OCI-LY7 (cell line): ENCODE results near the gene CPOX.

Experiments
- EZH2phosphoT487 ChIP-seq: fragments of 200-600 bp; sonication (generic); IDR thresholded peaks from 2 replicates; pipeline ENCODE4 v1.6.1; 2018; ENCODE audit warnings: low read depth, borderline replicate concordance, mild to moderate bottlenecking, mixed run types, antibody characterized with exemption, low read length, moderate library complexity, mixed read lengths
- TF ChIP-seq, protein P1 (sequence below): fragments of 200-600 bp; sonication (generic); conservative IDR thresholded peaks from 2 replicates; pipeline ENCODE4 v1.5.1; 2014; ENCODE audit warnings: mild to moderate bottlenecking, antibody characterized with exemption, low read length, moderate library complexity, mixed read lengths

DNA sequence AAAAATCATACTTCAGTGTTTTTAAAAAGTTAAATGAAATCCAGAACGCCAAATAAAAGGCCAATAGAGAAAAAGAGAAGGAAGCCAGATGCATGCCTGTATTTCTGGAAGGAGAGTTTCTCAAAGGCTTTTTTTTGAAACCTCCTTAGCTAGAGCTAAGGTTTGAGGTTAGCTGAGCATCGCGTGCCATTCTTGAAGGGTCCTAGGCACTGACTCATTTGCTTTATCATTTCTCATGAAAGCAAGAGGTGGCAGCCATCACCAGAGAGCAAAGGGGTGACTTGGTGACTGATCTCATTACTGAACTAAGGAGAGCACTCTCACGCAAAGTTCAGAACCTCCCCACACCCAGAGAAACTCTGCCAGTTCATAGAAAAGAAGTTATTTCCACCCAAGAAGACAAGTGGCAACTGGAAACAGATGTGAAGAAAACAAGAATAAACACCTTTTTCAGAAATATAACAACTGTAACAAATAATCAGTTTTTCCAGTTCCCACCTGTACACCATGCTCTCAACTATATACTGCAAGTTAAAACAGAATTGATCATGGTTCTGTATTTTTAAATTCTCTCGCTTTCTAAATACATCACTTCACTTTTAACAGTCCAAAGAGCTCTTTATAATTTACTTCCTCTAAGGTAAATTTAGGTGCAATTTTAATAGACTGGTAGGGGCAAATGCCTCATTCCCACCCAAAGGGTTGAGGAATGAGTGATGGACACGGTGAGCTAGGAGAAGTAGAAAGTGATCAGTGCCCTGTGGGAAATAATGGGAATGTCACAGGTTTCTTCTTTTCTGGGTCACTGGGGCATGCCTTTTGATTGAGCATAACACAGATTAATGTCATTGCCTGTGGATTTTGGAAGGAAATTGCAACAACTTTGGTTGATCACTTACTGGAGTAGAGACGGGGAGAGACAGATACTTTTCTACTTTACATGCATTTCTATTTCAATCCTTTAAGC is 37.0 kb downstream of the CPOX start:
- TF ChIP-seq, protein P1, sequence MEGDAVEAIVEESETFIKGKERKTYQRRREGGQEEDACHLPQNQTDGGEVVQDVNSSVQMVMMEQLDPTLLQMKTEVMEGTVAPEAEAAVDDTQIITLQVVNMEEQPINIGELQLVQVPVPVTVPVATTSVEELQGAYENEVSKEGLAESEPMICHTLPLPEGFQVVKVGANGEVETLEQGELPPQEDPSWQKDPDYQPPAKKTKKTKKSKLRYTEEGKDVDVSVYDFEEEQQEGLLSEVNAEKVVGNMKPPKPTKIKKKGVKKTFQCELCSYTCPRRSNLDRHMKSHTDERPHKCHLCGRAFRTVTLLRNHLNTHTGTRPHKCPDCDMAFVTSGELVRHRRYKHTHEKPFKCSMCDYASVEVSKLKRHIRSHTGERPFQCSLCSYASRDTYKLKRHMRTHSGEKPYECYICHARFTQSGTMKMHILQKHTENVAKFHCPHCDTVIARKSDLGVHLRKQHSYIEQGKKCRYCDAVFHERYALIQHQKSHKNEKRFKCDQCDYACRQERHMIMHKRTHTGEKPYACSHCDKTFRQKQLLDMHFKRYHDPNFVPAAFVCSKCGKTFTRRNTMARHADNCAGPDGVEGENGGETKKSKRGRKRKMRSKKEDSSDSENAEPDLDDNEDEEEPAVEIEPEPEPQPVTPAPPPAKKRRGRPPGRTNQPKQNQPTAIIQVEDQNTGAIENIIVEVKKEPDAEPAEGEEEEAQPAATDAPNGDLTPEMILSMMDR: no peak
- no peak for TF ChIP-seq EZH2phosphoT487
